OCI-LY7 (cell line): ENCODE data around the gene GRM1. TPM values are rescaled to one million over a fixed set of nuclear protein-coding genes. Genes with fewer than 3 reads are reported as not detected.

Experiments
- BruUV-seq: library from RNA; stranded (reverse); fragments of 400-500 nt; replicated peaks from 2 replicates; lab custom pipeline; 2021; lab: Mats Ljungman, UMichigan
- CTCF ChIA-PET: fragments of 300-600 bp; sonication (Branson Sonifier 250); formaldehyde crosslinking; loops from one replicate; lab custom pipeline; 2022; ENCODE audit warnings: antibody characterized with exemption; ENCODE audit not compliant: unreplicated experiment; lab: Charles Lee
- POLR2A ChIA-PET: fragments of 300-600 bp; sonication (Branson Sonifier 250); formaldehyde crosslinking; loops from one replicate; lab custom pipeline; 2022; ENCODE audit warnings: antibody characterized with exemption; lab: Charles Lee
- DNase-seq: peaks from one replicate; pipeline ENCODE4 v3.0.0-alpha.2; 2015; ENCODE audit warnings: low spot score
- H2AFZ ChIP-seq: fragments of 200-600 bp; sonication (generic), shearing (Covaris generic); 2 replicates; pipeline ENCODE4 v1.6.1; 2014; ENCODE audit warnings: mild to moderate bottlenecking, antibody characterized with exemption, low read length, moderate library complexity
- H3K27ac ChIP-seq: fragments of 200-600 bp; sonication (generic); 2 replicates; pipeline ENCODE4 v1.5.1; 2014; ENCODE audit warnings: mixed run types, low read depth, mild to moderate bottlenecking, moderate library complexity, low read length, inconsistent platforms; ENCODE audit not compliant: poor library complexity, severe bottlenecking
- H3K36me3 ChIP-seq: fragments of 200-600 bp; sonication (generic); 2 replicates; pipeline ENCODE4 v1.6.1; 2014; ENCODE audit warnings: mild to moderate bottlenecking, antibody characterized with exemption, low read length, moderate library complexity, mixed read lengths; ENCODE audit not compliant: insufficient read depth
- H3K4me1 ChIP-seq: fragments of 200-600 bp; sonication (generic); 2 replicates; pipeline ENCODE4 v1.5.1; 2014; ENCODE audit warnings: mild to moderate bottlenecking, low read length; ENCODE audit not compliant: insufficient read depth, poor library complexity, severe bottlenecking
- H3K4me2 ChIP-seq: fragments of 200-600 bp; sonication (generic); 2 replicates; pipeline ENCODE4 v1.6.1; 2014; ENCODE audit warnings: mild to moderate bottlenecking, low read length
- H3K4me3 ChIP-seq: fragments of 200-600 bp; sonication (generic); 2 replicates; pipeline ENCODE4 v1.5.1; 2014; ENCODE audit warnings: mild to moderate bottlenecking, low read depth, low read length; ENCODE audit not compliant: poor library complexity, severe bottlenecking
- H3K79me2 ChIP-seq: fragments of 200-600 bp; sonication (generic); 2 replicates; pipeline ENCODE4 v1.6.1; 2016; ENCODE audit warnings: low read depth, mild to moderate bottlenecking, low read length, moderate library complexity, mixed read lengths; ENCODE audit not compliant: insufficient read depth
- H3K9me2 ChIP-seq: fragments of 200-600 bp; sonication (generic); 2 replicates; pipeline ENCODE4 v1.6.1; 2016; ENCODE audit warnings: mild to moderate bottlenecking, low read length, mixed read lengths; ENCODE audit not compliant: insufficient read depth
- H3K9me3 ChIP-seq: fragments of 200-600 bp; sonication (generic); 2 replicates; pipeline ENCODE4 v1.6.1; 2014; ENCODE audit warnings: mild to moderate bottlenecking, mixed run types, low read length, mixed read lengths
- H4K20me1 ChIP-seq: fragments of 200-600 bp; sonication (generic); 2 replicates; pipeline ENCODE4 v1.6.1; 2014; ENCODE audit warnings: mild to moderate bottlenecking, antibody characterized with exemption, low read length, moderate library complexity, mixed read lengths; ENCODE audit not compliant: insufficient read depth
- EZH2phosphoT487 ChIP-seq: fragments of 200-600 bp; sonication (generic); IDR thresholded peaks from 2 replicates; pipeline ENCODE4 v1.6.1; 2018; ENCODE audit warnings: low read depth, borderline replicate concordance, mild to moderate bottlenecking, mixed run types, antibody characterized with exemption, low read length, moderate library complexity, mixed read lengths
- intact Hi-C: fragments of 100-400 bp; cut with micrococcal nuclease; formaldehyde crosslinking; loops from one replicate; pipeline ENCODE4 v1.10.0; 2022; ENCODE audit not compliant: unreplicated experiment
- total RNA-seq, 2 experiments: library from RNA; depleted of rRNA in 1 of 2; stranded (reverse); fragments of >200 nt in 1 of 2; shearing (Covaris generic) in 1 of 2; gene quantifications; 2 replicates each; pipeline ENCODE4 v1.2.3, GENCODE V29; 2014 to 2022
- TF ChIP-seq, protein P1 (sequence below): fragments of 200-600 bp; sonication (generic); conservative IDR thresholded peaks from 2 replicates; pipeline ENCODE4 v1.5.1; 2014; ENCODE audit warnings: mild to moderate bottlenecking, antibody characterized with exemption, low read length, moderate library complexity, mixed read lengths

The GRM1 gene
- total RNA-seq, 2 experiments from 2014 or later = not detected

DNA sequence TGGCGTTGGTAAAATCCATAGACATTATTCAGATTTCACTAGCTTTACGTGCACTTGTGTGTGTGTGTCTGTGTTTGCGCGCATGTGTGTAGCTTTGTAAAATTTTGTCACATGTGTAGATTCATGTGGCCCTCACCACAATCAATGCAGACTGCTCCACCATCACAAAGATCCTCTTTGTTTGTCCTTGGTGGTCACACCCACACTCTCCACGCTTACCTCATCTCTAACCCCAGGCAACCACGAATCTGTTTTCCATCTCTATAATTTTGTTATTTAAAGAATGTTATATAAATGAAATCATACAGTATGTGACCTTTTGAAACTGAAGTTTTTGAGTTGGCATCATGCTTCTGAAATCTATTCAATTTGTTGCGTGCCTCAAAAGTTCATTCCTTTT lies 58.5 kb downstream of the GRM1 start:
- BruUV-seq = no TSS peak
- H3K9me2 ChIP-seq = no peaks in the 10 kb centered on the region
- no peak overlapping the region for H3K27ac ChIP-seq
- no peak overlapping the region for H3K4me2 ChIP-seq
- intact Hi-C loops = no loop called here
- ChIA-PET CTCF (no interaction called here), POLR2A (no interaction called here)
- no peak for TF ChIP-seq EZH2phosphoT487
- TF ChIP-seq, protein P1, sequence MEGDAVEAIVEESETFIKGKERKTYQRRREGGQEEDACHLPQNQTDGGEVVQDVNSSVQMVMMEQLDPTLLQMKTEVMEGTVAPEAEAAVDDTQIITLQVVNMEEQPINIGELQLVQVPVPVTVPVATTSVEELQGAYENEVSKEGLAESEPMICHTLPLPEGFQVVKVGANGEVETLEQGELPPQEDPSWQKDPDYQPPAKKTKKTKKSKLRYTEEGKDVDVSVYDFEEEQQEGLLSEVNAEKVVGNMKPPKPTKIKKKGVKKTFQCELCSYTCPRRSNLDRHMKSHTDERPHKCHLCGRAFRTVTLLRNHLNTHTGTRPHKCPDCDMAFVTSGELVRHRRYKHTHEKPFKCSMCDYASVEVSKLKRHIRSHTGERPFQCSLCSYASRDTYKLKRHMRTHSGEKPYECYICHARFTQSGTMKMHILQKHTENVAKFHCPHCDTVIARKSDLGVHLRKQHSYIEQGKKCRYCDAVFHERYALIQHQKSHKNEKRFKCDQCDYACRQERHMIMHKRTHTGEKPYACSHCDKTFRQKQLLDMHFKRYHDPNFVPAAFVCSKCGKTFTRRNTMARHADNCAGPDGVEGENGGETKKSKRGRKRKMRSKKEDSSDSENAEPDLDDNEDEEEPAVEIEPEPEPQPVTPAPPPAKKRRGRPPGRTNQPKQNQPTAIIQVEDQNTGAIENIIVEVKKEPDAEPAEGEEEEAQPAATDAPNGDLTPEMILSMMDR = no peak
- H3K36me3 ChIP-seq = no peaks in the 10 kb centered on the region
- no peak for DNase-seq
- H3K79me2 ChIP-seq = no peaks in the 10 kb centered on the region
- H2AFZ ChIP-seq = no peak overlapping the region
- no peaks in the 10 kb centered on the region for H4K20me1 ChIP-seq
- no peaks in the 10 kb centered on the region for H3K9me3 ChIP-seq
- H3K4me1 ChIP-seq = no peaks in the 10 kb centered on the region
- H3K4me3 ChIP-seq = no peak overlapping the region

DNA sequence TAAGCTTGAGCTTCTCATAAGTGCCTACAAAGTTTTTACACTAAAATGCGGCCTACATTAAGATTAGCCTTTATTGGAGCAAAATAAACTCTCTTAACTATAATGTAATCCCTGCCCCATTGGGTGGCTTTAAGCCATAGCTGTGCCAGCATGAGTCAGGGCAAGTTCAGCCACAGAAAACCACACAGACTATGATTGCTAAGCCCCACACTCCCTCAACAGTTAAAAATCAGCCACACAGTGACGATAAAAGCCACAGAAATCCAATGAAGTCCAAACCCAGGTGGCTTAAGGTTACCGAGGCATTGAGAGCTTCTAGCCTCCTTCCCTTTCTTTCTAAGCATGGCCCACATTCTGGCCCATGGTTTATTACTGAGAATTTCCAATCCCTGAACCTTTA lies 61.6 kb downstream of the GRM1 start:
- H3K9me2 ChIP-seq = no peaks in the 10 kb centered on the region
- no TSS peak for BruUV-seq
- no peak for DNase-seq
- intact Hi-C loops = no loop called here
- POLR2A ChIA-PET = interaction anchor here (0.7 kb wide), 1 partner anchor 26 kb away, joined by 4 read pairs; no protein-coding TSS in a partner anchor
- no peak overlapping the region for H2AFZ ChIP-seq
- H4K20me1 ChIP-seq = no peaks in the 10 kb centered on the region
- no peaks in the 10 kb centered on the region for H3K79me2 ChIP-seq
- no peaks in the 10 kb centered on the region for H3K36me3 ChIP-seq
- TF ChIP-seq EZH2phosphoT487 = no peak
- TF ChIP-seq, protein P1 = no peak
- no peak overlapping the region for H3K4me3 ChIP-seq
- H3K4me2 ChIP-seq = no peak overlapping the region
- CTCF ChIA-PET = no interaction called here
- no peak overlapping the region for H3K27ac ChIP-seq
- H3K4me1 ChIP-seq = no peaks in the 10 kb centered on the region
- no peaks in the 10 kb centered on the region for H3K9me3 ChIP-seq

DNA sequence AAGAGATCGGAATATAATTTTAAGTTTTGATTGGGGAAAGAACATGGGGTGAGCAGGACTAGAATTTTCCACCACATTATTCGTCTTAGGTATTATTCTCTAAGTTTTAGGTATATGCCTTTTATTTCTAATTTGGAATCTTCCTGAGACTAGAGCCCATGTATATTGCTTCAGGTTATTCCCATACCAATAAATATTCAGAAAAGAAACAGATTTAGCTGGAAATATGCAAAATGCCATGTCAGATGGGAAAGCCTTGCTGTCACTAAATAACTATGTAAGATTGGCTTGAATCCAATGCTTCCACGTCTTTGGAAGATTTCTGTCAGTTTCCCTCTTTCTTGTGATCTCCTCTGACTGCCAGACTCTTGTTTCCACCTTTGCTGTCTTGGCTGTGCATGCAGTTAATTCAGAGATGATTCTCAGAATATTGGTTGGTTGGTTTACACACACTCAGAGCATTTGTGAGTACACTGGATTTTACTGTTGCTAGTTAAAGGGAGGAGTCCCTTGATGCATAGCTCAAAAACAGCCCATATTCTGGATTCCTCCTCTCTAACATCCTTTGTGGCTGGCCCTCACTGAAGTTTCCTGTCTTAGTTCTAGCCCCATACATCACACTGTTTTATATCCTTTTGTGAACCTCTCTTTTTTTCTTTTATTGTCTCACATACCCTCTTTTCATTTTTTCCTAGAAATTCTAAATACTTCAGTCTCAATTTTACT lies 64.3 kb downstream of the GRM1 start:
- ChIA-PET CTCF (no interaction called here), POLR2A (interaction anchor here (0.5 to 0.7 kb wide), 3 partner anchors 260 to 459 kb away, joined by 3 read pairs; no protein-coding TSS in a partner anchor)
- intact Hi-C loops = no loop called here
- BruUV-seq = no TSS peak
- Histone ChIP-seq H3K9me2 (no peaks in the 10 kb centered on the region), H4K20me1 (no peaks in the 10 kb centered on the region), H3K4me1 (no peaks in the 10 kb centered on the region), H3K27ac (no peak overlapping the region), H2AFZ (no peak overlapping the region), H3K4me2 (no peak overlapping the region), H3K79me2 (no peaks in the 10 kb centered on the region), H3K4me3 (no peak overlapping the region), H3K9me3 (no peaks in the 10 kb centered on the region), H3K36me3 (no peaks in the 10 kb centered on the region)
- no peak for TF ChIP-seq EZH2phosphoT487
- TF ChIP-seq, protein P1 = no peak
- DNase-seq = no peak
